ENCODE measurements around the gene DNM3.

The DNM3 gene

GRCh38 chr1:172382990-172383389, 541.7 kb downstream of the DNM3 start:
- DNase-seq (ENCODE audit: low read depth) = no peak
- no peak overlapping the region for H3K4me3 ChIP-seq (ENCODE audit: low read length)
- no peak for TF ChIP-seq CTCF (conservative IDR thresholded peaks at IDR 0.05; ENCODE audit: low read length)

- no peak overlapping the region; the same call in 1 of the 2 replicates for H3K4me3 ChIP-seq (ENCODE audit: low read length)
- DNase-seq (ENCODE audit: low read depth) = peak; percentile 73
- TF ChIP-seq CTCF (conservative IDR thresholded peaks at IDR 0.05; ENCODE audit: low read length) = no peak
Observed at GRCh38 chr1:172383536-172383935, 542.2 kb downstream of the DNM3 start.

- no peak for TF ChIP-seq CTCF (conservative IDR thresholded peaks at IDR 0.05; ENCODE audit: low read length)
- no peak for DNase-seq (ENCODE audit: low read depth)
- no peak overlapping the region for H3K4me3 ChIP-seq (ENCODE audit: low read length)
Observed at GRCh38 chr1:172384656-172385055, 543.4 kb downstream of the DNM3 start.

GRCh38 chr1:172386046-172386445, 544.7 kb downstream of the DNM3 start:
- no peak for TF ChIP-seq CTCF (conservative IDR thresholded peaks at IDR 0.05; ENCODE audit: low read length)
- DNase-seq (ENCODE audit: low read depth) = no peak
- no peak overlapping the region for H3K4me3 ChIP-seq (ENCODE audit: low read length)

- no peak overlapping the region for H3K4me3 ChIP-seq (ENCODE audit: low read length)
- no peak for TF ChIP-seq CTCF (conservative IDR thresholded peaks at IDR 0.05; ENCODE audit: low read length)
- no peak for DNase-seq (ENCODE audit: low read depth)
Observed at GRCh38 chr1:172388490-172388889, 547.2 kb downstream of the DNM3 start.

GRCh38 chr1:172390301-172390682, 549.0 kb downstream of the DNM3 start:
- H3K4me3 ChIP-seq (ENCODE audit: low read length) = no peak overlapping the region
- no peak for TF ChIP-seq CTCF (conservative IDR thresholded peaks at IDR 0.05; ENCODE audit: low read length)
- no peak for DNase-seq (ENCODE audit: low read depth)

GRCh38 chr1:172390683-172391551, 549.6 kb downstream of the DNM3 start:
- peak overlapping the region; percentile 32 for H3K4me3 ChIP-seq (ENCODE audit: low read length)

More at GRCh38 chr1:172390683-172391551, 549.6 kb downstream of the DNM3 start:
- DNase-seq (ENCODE audit: low read depth) = peak; percentile 72
- TF ChIP-seq CTCF (conservative IDR thresholded peaks at IDR 0.05; ENCODE audit: low read length) = no peak

All from AG10803 (cell line).